ENCODE measurements around the gene UBE3A. TPM values are rescaled to one million over a fixed set of nuclear protein-coding genes. Genes with fewer than 3 reads are reported as not detected.

The UBE3A gene
- polyA plus RNA-seq, 3 donors = 11.0 to 26.1 (median 18.7) TPM

DNA sequence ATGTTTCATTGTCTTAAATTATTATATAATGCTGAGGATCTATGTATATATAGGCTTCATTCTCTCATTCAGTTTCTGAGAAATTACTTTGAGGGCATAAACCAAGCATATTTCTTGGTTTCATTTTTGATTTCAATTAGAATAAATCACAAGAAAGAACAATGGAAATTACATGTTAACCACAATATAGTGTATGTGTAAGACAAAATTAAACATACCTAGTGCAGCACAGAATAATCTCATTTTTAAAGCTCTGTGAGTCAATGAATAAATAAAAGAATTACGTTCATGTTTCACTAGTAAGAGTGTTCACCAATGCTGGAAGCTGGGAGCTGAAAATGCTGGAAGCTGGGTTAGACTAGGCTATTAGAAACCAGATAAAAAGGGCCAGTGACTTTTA is 72.8 kb downstream of the UBE3A start:
- no peak overlapping the region for H3K27ac ChIP-seq (ENCODE audit: low read depth, low read length)
- WGBS, 3 donors = 87 to 94% (median 88%) methylated on average over 1 of the region's 1 CpG

DNA sequence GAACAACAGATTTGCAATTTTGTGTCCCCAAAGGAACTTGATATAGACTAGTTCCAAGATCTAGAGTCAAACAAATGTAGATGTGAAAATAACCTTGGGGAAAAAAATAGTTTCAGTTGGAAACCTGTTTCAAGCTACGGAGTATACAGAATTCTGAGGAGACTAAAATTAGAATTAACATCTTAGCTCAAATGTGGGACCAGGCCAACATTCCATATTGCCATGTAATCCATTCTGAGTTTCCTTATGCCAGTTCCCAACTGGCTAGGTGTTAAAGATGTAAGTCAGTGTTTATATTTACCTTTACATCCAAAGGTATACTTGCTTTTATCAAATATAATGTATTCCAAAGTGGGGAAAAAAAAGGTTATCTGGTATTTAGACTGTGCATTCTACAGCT is 76.3 kb downstream of the UBE3A start:
- WGBS, 3 donors = 68 to 100% (median 83%) methylated on average over 1 of the region's 1 CpG
- no peak overlapping the region for H3K27ac ChIP-seq (ENCODE audit: low read depth, low read length)

DNA sequence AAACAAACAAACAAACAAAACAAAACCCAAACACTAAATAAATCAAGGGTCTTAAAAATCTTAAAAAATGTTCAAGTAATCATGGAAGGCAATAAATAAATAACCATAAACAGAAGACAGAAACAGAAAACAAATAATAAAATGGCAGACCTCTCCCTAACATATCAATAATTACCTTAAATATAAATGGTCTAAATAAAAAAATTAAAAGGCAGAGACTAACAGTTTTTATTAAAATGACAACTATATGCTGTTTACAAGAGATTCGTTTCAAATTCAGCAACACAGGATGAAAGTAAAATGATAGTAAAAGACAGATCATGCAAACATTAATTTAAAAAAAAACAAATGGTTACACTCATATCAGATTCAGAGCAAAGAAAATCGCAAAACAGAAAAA is 91.1 kb downstream of the UBE3A start:
- WGBS, 3 donors = 96 to 99% (median 98%) methylated on average over 2 of the region's 2 CpGs

DNA sequence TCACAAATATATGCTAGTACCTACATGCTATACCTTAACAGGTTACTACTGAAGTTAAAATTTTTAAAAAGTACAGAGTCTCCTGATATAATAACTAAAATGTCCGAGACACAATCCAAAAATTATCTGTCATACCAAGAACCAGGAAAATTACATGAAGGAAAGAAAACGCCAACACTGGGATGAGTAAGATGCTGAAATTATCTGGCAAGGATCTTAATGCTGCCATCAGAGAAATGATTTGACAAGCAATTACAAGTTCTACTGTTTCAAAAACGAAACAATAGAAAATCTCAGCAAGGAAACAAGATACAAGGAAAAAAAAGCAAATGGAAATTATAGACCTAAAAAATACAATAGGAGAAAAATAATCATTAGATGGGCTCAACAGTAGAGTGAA is 92.5 kb downstream of the UBE3A start:
- 94 to 96% (median 95%) methylated on average over 3 of the region's 3 CpGs for WGBS, 3 donors
- H3K27ac ChIP-seq (ENCODE audit: low read depth, low read length) = no peak overlapping the region

More for the DNA sequence above, 91.1 kb downstream of the UBE3A start:
- no peak overlapping the region for H3K27ac ChIP-seq (ENCODE audit: low read depth, low read length)

DNA sequence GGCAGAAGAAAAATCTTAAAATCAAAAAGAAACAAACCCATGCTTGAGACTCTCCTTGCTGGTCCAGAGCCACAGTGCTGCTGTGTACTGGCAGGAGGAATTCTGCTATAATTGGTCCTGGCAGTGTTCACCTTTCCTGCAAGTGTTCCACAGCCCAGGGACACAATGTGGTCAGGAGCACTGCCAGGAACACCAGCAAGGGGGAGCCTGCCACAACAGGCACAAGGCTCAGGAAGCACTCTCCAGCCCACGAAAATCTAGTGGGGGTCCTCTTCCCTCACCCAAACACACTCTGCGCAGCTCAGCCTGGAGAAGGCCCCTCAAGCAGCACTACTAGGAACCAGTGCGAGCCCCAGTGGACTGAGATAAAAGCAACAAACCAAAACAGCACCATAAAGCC is 92.9 kb downstream of the UBE3A start:
- 80 to 91% (median 86%) methylated on average over 3 of the region's 3 CpGs for WGBS, 3 donors
- H3K27ac ChIP-seq (ENCODE audit: low read depth, low read length) = no peak overlapping the region

DNA sequence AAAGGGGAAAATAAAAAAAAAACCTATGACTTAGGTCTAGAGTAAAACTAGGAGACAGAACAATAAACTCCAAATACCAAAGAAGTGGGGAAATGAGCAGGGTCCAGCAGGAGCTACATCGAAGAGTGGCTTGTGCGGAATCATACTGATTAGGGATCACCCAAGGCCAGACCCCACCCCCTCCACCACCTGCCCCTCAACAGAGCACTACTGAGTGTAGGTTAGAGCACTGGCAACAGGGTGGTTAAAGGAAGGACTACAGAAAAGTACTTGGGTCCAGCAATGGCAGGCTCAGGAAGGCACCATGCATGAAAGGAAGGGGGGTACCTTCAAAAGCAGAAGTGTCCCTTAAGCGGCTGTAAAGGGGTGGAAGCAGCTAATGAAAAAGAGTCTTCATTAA is 96.2 kb downstream of the UBE3A start:
- WGBS, 3 donors = 95 to 99% (median 96%) methylated on average over 3 of the region's 3 CpGs
- H3K27ac ChIP-seq (ENCODE audit: low read depth, low read length) = no peak overlapping the region

DNA sequence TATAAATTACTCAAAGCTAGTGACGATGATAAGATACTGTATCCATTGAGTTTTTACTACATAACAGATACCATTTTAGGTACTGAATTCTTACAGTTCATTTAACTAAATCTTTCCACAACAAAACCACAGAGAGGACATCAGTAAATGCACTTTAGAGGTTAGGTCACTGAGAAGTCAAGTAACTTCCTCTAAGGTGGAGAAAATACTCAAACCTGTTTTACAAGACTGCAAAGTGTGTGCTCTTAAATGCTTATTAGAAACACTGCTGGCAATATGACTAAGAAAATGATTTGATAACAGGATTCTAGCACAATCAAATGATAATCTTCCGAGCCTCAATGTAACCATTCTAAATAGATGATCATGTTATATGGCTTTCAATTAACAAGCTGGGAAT is 99.4 kb downstream of the UBE3A start:
- H3K27ac ChIP-seq (ENCODE audit: low read depth, low read length) = no peak overlapping the region
- WGBS, 3 donors = 92 to 97% (median 95%) methylated on average over 2 of the region's 2 CpGs

DNA sequence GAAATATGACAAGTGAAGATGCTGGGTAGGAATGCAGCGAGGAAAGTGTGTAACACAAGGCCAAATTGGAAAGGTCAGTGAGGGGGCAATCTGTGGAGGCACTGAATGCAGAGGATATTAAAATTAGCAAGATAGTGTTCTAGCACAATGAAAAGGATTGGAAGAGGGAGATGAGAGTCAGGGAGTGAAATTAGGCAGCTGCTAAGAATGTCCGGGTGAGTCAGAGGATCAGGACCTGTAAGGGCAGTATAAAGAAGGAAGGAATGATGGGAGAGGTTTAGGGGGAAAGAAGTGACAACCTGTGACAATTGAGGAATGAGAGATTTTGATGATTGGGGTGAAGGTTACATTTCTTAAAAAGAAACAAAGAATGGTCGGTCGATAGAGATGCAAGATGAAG is 103.5 kb downstream of the UBE3A start:
- WGBS, 3 donors = 95 to 99% (median 96%) methylated on average over 4 of the region's 4 CpGs
- H3K27ac ChIP-seq (ENCODE audit: low read depth, low read length) = no peak overlapping the region

DNA sequence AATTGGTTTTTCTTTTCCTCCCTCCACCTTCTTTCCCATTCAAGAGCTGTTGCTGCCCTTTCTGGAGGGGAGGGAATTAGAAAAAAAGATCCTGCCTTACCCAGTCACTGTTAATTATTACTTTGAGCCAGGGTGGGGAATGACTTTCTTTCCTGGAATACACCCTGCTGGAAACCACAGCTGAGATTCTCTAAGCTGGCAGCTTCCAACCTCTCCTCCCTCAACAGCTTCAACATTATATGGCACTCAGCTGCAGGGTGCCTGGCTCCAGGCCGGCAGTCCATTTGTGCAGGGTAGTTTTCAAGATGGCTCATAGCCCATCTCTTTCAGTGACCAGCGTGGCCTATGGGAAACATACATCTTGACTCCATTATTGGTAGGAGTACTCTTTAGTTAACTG is 105.8 kb downstream of the UBE3A start:
- H3K27ac ChIP-seq (ENCODE audit: low read depth, low read length) = no peak overlapping the region
- 94 to 97% (median 95%) methylated on average over 2 of the region's 2 CpGs for WGBS, 3 donors

DNA sequence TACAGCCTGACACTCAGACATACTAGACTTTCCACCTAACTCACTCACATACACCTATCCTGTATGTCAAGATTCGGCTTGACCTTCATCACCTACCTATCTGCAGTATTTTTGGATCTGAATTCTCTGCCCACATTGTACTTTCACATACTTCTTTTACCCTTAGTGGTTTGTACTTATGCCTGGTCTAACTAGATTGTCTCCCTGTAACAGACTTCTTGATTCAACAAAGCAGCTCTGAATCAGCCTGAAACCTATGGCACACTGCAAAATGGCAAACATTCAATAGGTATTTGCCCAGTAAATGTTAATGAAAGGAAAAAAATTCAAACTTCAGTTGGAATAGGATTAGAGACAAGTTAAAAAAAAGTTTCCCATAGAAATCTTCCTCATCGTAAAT is 106.5 kb downstream of the UBE3A start:
- 94 to 99% (median 97%) methylated on average over 2 of the region's 2 CpGs for WGBS, 3 donors

DNA sequence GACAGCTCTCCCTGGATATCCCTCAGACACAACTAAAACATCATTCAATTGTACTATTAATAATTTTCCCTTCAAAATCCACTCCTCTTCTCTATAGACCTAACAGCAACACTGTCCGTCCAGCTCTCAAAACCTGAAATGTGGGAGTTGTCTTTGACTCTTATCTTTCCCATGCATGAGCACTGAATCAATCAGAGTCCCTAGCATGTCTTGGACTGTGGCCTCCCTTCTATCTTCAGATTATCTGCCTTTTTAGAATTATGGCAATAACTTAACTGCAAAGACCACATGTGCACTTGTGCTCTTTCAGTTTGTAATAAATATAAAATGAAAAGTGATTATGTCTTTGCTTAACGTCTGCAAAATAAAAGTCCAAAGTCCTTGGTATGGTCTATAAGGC is 107.0 kb downstream of the UBE3A start:
- H3K27ac ChIP-seq (ENCODE audit: low read depth, low read length) = no peak overlapping the region
- WGBS, 3 donors = 75 to 80% (median 79%) methylated on average over 2 of the region's 2 CpGs

More for the DNA sequence above, 106.5 kb downstream of the UBE3A start:
- no peak overlapping the region for H3K27ac ChIP-seq (ENCODE audit: low read depth, low read length)

DNA sequence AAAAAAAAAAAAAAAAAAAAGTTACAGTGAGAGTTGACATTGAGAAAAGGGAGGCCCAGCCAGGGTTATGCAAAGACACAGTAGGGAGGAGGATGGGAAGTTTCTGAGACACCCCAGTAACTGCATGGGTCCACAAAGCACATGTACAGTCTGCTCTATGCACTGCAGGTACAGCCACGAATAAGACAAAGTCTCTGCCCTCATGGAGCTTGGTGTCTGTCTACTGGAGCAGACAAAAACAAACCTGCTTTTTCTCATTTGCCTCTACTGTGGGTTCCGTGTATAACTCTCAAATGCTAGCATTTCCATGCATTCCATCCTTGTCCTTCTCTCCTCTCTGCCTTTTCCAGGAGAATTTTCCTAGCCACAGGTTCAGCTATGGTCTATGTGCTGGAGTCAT is 107.4 kb downstream of the UBE3A start:
- no peak overlapping the region for H3K27ac ChIP-seq (ENCODE audit: low read depth, low read length)
- WGBS, 3 donors = 95 to 96% (median 95%) methylated on average over 2 of the region's 2 CpGs

DNA sequence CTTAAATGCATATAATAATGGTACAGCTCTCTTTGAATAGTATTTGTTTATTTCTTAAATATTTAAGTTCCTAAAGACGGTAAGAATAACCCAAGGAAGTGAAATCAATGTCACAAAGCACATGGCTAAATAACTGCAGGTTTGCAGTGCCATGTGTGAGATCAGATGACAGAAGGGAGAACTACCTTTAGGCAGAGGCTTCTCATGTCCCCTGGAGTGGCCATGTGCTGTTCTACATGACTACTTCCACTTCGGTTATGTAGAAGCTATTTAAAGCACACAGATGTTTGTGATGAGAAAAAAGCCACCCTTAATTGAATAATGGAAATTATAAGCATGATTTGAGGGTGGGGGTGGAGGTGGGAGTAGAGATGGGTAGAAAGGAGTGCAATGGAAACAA is 109.1 kb downstream of the UBE3A start:
- 78 to 87% (median 81%) methylated on average over 2 of the region's 2 CpGs for WGBS, 3 donors
- H3K27ac ChIP-seq (ENCODE audit: low read depth, low read length) = no peak overlapping the region

DNA sequence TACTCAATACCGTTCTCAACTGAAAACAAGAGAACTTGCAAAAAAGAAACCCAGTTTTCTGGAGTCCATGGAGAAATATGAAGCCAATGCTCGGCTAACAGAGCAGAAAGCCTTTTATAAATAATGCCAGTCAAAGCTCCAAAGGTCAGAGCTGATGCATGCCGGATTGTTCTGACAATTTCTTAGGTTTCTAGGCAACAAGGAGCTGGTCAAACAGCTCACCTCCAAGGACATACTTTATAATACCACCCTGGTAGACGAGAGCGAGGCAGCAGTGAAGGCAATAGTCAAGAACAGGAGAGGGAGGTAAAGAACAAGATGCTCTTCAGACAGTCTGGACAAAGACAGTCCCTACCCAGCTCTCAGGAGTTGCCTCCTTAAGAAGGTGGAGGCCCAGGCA is 111.1 kb downstream of the UBE3A start:
- WGBS, 3 donors = 58 to 89% (median 82%) methylated on average over 5 of the region's 5 CpGs
- H3K27ac ChIP-seq (ENCODE audit: low read depth, low read length) = no peak overlapping the region

DNA sequence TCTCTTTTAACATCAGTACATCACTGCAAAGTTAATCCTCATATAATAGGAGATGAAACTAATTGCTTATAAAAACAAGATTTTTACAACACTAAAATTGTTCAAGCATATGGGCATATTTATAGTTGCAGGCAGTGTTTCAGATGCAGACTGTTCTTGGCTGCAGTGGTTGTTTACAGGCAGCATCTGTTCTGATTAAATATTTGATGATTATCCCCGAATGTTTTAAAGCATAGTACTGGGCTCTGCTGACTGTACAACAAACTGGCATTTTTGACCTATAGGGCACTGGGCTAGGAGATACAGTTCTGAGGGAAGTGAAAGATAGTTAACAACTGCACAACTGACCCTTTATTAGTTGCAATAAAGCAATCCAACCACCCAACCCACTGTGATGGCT is 113.6 kb downstream of the UBE3A start:
- 68 to 84% (median 78%) methylated on average over 1 of the region's 1 CpG for WGBS, 3 donors
- H3K27ac ChIP-seq (ENCODE audit: low read depth, low read length) = no peak overlapping the region

DNA sequence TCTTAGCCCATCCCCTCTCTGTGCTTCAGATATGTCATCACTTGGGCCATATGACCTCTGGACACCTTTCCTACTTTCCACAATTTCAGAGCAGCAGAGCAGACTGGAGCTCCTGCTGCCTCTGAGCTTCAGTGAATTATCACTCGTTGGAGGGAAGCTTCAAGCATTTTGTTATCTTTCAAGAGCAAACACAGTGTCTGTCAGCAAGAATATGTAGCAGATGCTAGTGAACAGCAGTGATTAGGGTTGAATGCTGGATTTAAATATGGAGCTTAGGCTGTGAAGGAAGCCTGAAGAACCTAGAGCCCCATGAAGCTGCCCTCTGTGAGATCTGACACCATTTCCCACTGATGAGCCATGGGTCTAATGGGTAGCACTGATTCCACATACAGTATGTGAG is 115.4 kb downstream of the UBE3A start:
- 5 to 76% (median 64%) methylated on average over 1 of the region's 1 CpG for WGBS, 3 donors
- no peak overlapping the region for H3K27ac ChIP-seq (ENCODE audit: low read depth, low read length)

DNA sequence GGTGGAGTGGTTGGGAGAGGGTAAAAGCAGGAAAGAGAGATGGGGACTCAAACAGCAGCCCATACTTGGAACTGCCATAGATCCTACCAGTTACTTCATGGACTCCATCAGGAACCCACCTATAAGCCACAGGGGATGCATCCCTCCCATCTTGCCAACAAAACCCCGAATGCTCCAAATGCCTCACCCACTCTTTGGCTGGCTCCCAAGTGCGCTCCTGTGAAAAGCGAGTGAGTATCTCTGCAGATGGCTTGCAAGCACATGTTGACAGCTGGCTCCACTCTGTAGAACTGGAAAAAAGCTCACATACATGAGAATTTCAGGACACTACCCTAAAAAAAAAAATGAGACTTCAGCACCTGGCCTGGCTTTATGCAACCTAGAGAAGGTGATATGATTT is 151.0 kb downstream of the UBE3A start:
- H3K27ac ChIP-seq (ENCODE audit: low read depth, low read length) = no peak overlapping the region
- WGBS, 3 donors = 81 to 92% (median 89%) methylated on average over 3 of the region's 3 CpGs

Measured in adipose tissue (tissue), 3 donors.